Fibroblast of skin of abdomen (primary cell): ENCODE measurements around the gene DVL3. TPM values are rescaled to one million over a fixed set of nuclear protein-coding genes. Genes with fewer than 3 reads are reported as not detected.
"Not testable (repeated sequence)": the region's sequence is repeated elsewhere in the genome, so short reads cannot be mapped to it uniquely, and the experiment has no call there.

Experiments
- DNase-seq: peaks from one replicate; pipeline ENCODE4 v3.0.0-alpha.2; 2013
- polyA plus RNA-seq, 2 experiments: library from polyadenylated mRNA; unstranded; fragments of 120-200 nt; gene quantifications; one replicate each; pipeline ENCODE4 v1.2.1, GENCODE V29; 2013; ENCODE audit not compliant: insufficient read length in 2 of 2

The DVL3 gene
- polyA plus RNA-seq (2013, experiment 1 of 2; ENCODE audit: insufficient read length): 72.6 TPM
- polyA plus RNA-seq (2013, experiment 2 of 2; ENCODE audit: insufficient read length): 76.4 TPM

DNA sequence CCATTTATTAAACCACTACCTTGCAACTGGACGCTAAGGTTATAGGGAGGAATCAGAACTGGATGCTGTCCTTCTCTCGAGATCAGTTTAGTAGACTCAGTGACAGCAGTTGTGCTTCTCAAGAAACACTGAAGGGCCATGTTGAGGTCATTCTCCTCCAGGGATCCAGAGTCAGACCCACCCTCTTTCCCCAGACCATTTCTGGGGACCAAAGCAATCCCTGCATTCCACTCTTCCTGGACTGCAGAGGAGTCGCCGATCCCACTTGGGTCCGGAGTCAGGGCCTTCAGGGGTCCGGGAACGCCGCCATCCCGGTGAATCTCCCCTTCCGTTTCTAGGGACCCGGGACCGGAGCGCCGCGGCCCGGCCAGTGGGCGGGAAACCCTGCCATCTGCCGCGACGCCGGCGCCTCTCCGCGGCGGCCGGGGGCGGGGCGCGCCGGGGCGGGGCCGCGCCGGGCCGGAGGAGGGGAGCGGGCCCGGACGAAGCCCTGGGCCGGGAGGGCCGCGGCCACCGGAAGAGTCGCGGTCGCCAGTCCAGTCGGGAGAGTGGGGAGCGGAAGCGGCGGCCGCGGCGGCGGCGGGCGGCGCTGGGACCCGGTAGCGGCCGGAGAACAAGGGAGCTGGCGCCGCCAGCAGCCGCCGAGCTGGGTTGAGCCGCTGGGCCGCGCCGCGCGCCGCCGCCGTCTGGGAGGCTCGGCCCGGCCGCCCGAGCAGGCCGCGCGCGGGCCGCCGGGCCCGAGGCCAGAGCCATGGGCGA, at the start of gene DVL3:
Gene DVL3, plus strand, starts transcription at position 493 of the 759 bp plus-strand sequence. Its CDS starts 259 bp downstream, at position 752.
- peak; percentile 62 for DNase-seq

DNA sequence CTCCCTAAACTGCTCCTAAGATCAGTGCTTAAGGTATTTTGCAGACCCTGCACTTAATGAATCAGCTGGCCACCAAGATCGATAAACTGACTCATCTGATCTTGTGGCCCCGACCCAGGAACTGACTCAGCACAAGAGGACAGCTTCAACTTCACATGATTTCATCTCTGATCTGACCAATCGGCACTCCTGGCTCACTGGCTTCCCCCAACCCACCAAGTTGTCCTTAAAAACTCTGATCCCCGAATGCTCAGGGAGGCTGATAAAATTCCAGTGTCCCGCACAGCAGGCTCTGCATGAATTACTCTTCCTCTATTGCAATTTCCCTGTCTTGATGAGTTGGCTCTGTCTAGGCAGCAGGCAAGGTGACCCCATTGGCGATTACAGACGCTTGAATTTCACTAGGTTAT, 44.9 kb upstream of the DVL3 start:
- DNase-seq: peak; percentile 51

GRCh38 chr3:184116017-184116416, 39.2 kb upstream of the DVL3 start:
- DNase-seq: no peak

DNA sequence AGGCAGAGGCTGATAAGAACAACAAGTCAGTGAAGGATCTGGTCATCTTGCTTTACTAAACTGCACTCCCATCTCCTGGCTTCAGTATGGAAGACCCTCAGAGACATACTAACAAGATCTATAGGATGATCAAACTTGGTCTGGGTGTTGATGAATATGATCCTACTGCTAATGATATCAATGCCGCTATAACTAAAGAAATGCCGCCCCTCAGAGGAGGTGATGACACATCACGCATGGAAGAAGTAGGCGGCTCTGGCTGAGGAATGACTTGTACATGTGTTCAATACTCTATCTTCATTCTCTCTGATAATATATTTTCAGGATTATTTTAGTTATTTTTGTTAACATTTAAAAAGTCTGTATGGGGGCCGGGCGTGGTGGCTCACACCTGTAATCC, 37.5 kb upstream of the DVL3 start:
- DNase-seq: no peak

DNA sequence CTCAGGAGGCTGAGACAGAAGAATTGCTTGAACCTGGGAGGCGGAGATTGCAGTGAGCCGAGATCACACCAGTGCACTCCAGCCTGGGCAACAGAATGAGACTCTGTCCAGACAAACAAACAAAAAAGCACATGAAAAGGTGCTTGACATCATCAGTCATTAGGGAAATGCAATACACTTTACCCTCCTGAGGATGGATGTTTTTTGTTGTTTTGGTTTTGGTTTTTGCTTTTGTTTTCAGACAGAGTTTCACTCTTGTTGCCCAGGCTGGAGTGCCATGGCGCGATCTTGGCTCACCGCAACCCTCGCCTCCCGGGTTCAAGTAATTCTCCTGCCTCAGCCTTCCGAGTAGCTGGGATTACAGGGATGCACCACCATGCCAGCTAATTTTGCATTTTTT, 34.1 kb upstream of the DVL3 start:
- not testable (repeated sequence) for DNase-seq

- DNase-seq: no peak
These were observed 29.2 kb upstream of the DVL3 start for GRCh38 chr3:184126006-184126405.

DNA sequence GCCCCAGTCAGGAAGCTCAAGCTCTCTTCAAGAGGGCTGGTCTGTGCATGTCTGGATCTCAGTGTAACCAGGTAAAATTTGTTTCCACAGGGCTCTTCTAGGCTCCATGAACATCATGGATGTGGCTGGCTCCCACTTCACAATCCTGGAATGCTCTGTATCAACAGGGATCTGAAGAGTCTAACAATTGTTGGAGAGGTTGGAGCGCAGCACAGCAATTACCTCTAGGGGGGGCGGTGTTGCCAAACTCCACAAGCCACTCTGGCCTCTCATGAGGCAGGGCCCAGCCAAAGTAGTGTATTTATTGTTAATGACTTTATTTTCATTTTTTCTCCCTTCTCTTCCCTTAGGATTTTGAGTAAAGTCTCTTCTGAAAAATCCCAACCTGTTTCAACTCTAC, 26.2 kb upstream of the DVL3 start:
- DNase-seq: peak; percentile 37

GRCh38 chr3:184132945-184133344, 22.2 kb upstream of the DVL3 start:
- no peak for DNase-seq

DNA sequence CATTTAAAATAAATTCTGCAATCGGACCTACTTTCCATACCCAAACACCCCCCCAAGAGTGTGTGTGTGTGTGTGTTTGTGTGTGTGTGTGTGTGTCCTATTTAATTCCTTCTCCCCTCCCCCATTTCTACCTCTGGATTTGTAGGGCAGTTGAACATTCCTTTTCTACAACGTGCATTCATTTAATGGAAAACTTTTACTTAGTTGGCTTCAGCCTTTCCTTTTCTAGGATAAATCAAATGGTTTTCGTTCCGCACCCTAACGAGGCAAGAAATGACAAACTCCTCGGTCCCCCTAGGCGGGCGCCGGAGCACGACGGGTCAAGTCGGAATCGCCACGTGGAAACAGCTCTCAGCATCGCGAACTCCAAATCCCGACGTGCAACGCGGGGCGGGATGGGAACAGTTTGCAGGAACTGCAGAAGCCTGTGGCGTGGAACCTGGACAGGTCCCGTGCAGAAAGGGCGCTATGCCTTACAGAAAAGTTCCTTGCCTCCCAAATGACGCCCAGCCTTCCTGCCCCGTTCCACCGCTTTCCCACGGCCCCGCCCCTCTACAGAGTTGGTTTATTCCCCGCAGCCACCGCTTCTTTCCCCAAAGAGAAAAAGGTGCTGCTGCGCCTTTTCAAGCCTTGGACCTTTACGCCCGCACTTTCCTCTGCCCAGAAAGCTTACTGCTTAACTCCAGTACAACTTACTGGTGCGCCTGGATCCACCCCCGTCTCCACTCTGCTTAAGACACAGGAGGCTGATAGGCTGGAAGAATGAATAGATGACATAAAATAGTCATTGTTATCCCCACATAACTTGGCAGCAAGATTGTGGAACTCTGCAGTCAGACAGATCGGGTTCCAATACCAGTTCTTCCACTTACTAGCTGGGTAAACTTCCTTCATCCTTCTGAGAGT, 21.1 kb upstream of the DVL3 start:
- DNase-seq: peak; percentile 84

DNA sequence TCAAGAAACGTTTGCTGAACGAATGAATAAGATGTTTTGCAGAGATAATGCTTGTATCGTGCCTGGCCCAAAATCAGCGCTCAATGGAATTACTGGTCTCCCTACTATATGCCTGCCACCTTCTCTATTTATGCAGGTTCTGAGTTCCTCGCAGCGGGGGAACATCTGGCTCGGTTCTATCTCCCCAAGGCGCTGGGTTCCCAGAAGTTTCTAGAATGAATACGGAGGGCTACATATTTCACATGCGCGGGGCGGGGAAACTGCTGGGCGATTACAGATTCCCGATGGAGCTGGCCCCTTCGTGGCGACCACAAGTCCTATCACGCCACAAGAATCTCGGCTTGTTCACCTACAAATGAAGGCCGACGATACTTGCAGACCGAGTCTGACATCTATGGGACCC, 20.4 kb upstream of the DVL3 start:
- no peak for DNase-seq

- DNase-seq: peak; percentile 95
These were observed 19.8 kb upstream of the DVL3 start, which contains the start of gene EIF2B5 for GRCh38 chr3:184135149-184135910. EIF2B5 (plus strand) TSS chr3:184135358; CDS start chr3:184135386, 28 bp downstream.

GRCh38 chr3:184135911-184136260, 19.3 kb upstream of the DVL3 start:
- DNase-seq: no peak

DNA sequence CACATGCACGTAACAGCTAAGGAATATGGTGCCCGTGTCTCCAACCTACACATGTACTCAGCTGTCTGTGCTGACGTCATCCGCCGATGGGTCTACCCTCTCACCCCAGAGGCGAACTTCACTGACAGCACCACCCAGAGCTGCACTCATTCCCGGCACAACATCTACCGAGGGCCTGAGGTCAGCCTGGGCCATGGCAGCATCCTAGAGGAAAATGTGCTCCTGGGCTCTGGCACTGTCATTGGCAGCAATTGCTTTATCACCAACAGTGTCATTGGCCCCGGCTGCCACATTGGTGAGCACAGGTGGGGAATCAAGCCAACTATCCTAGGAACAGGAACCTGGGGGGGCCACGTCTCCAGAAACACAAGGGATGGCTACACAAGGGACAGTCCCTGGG, 14.7 kb upstream of the DVL3 start:
- DNase-seq: no peak

DNA sequence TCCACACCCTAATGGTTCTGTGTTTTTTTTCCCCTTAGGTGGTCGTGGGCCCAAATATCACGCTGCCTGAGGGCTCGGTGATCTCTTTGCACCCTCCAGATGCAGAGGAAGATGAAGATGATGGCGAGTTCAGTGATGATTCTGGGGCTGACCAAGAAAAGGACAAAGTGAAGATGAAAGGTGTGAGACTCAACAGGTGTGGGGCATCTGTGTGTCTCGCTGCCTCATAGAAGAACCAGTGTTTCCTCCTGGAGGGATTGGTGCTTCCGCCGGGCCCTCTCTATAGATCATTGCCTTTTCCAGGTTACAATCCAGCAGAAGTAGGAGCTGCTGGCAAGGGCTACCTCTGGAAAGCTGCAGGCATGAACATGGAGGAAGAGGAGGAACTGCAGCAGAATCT, 13.0 kb upstream of the DVL3 start:
- no peak for DNase-seq

- DNase-seq: no peak
These were observed 11.8 kb upstream of the DVL3 start for GRCh38 chr3:184143327-184143726.

- DNase-seq: no peak
These were observed 10.7 kb upstream of the DVL3 start for GRCh38 chr3:184144505-184144904.

- DNase-seq: peak; percentile 43
These were observed 10.1 kb upstream of the DVL3 start for GRCh38 chr3:184145111-184145524.

GRCh38 chr3:184145751-184146270, 9.4 kb upstream of the DVL3 start:
- no peak for DNase-seq

DNA sequence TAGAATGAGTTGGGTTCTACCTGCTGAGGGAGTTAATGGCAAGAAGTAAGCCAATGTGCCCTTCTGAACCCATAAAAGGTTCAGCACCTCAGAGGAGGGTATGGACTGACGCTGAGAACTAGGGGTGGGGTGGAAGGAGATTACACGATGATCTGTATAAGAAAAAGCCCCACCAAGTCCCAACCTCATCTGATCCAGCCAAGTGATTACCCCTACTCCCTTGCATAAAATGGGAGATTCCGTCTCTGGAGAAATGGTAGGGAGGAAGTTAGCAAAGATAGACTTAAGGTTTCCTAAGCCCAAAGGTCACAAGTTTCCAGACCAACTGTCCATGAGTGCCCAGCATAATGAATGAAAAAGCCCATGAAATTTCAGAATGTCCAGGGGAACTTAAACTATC, 7.1 kb upstream of the DVL3 start:
- DNase-seq: no peak

DNA sequence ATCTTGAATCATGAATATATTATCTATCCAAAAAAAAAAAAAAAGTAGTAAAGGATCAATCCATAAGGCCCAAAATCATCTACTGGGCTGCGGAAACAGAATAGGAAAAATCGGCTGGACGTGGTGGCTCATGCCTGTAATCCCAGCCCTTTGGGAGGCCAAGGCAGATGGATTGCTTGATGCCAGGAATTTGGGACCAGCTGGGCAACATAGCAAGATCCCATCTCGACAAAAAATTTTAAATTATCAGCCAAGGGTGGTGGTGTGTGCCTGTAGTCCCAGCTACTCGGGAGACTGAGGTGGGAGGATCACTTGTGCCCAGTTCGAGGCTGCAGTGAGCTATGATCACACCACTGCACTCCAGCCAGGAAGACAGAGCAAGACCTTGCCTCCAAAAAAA, 6.1 kb upstream of the DVL3 start:
- no peak for DNase-seq

DNA sequence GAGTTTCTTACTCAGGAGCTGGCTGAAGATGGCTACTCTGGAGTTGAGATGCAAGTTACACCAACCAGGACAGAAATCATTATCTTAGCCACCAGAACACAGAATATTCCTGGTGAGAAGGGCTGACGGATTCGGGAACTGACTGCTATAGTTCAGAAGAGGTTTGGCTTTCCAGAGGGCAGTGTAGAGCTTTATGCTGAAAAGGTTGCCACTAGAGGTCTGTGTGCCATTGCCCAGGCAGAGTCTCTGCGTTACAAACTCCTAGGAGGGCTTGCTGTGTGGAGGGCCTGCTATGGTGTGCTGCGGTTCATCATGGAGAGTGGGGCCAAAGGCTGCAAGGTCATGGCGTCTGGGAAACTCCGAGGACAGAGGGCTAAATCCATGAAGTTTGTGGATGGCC, 5.4 kb upstream of the DVL3 start:
- not testable (repeated sequence) for DNase-seq
